B cell (primary cell): ENCODE measurements around the gene PTMS. TPM values are rescaled to one million over a fixed set of nuclear protein-coding genes. Genes with fewer than 3 reads are reported as not detected.

Source experiments
- ATAC-seq: fragments of 200-7000 bp; cut with Tn5 transposase; one replicate; pipeline ENCODE4 v1.10.0; 2021; ENCODE audit warnings: low read depth, mild to moderate bottlenecking, moderate number of reproducible peaks, moderate library complexity
- CTCF ChIA-PET: fragments of 350-600 bp; sonication (Branson Sonifier 250); formaldehyde crosslinking; loops from one replicate; lab custom pipeline; 2021; ENCODE audit warnings: antibody characterized with exemption, inconsistent platforms; lab: Charles Lee
- POLR2A ChIA-PET: fragments of 350-600 bp; sonication (Branson Sonifier 250); formaldehyde crosslinking; loops from one replicate; lab custom pipeline; 2021; ENCODE audit warnings: antibody characterized with exemption; lab: Charles Lee
- DNase-seq: peaks from one replicate; pipeline ENCODE4 v3.0.0; 2013
- H2AFZ ChIP-seq: 2 replicates; pipeline ENCODE4 v1.6.1; 2012; ENCODE audit warnings: mild to moderate bottlenecking, low read depth, low read length; ENCODE audit not compliant: insufficient read depth, poor library complexity, severe bottlenecking
- H3K27ac ChIP-seq, 2 donors: 1 replicate in 1 of 2; 2 replicates in 1 of 2; pipeline ENCODE4 v1.5.1; 2012 to 2013; ENCODE audit warnings: low read length in 2 of 2, mild to moderate bottlenecking in 2 of 2, moderate library complexity in 1 of 2
- H3K27me3 ChIP-seq, 4 experiments: fragments of 200-600 bp in 1 of 4; sonication (generic) in 1 of 4; replicated peaks in 1 of 4; 1 replicate in 2 of 4; 2 replicates in 2 of 4; pipeline versions ENCODE4 v1.6.1 to v1.7.0; 2013 to 2016; ENCODE audit warnings: low read length in 3 of 4, mild to moderate bottlenecking in 2 of 4, mixed read lengths in 1 of 4, moderate library complexity in 1 of 4; ENCODE audit not compliant: insufficient read depth in 4 of 4, control insufficient read depth in 3 of 4; ENCODE audit errors: control extremely low read depth in 1 of 4
- H3K36me3 ChIP-seq, 2 experiments: replicated peaks in 1 of 2; 1 replicate in 1 of 2; 2 replicates in 1 of 2; pipeline versions ENCODE4 v1.6.1 to v1.7.1; 2013; ENCODE audit warnings: low read length in 1 of 2; ENCODE audit not compliant: insufficient read depth in 2 of 2, control insufficient read depth in 1 of 2; ENCODE audit errors: control extremely low read depth in 1 of 2, extremely low read depth in 1 of 2
- H3K4me1 ChIP-seq, 2 donors: fragments of 200-600 bp in 1 of 2; sonication (generic) in 1 of 2; 1 replicate in 1 of 2; 2 replicates in 1 of 2; pipeline versions ENCODE4 v1.5.1 to v1.6.1; 2013 to 2017; ENCODE audit warnings: low read length in 2 of 2; ENCODE audit not compliant: control insufficient read depth in 2 of 2, insufficient read depth in 2 of 2
- H3K4me2 ChIP-seq: replicated peaks from 2 replicates; pipeline ENCODE3; 2012; ENCODE audit warnings: mild to moderate bottlenecking, low read depth, low read length; ENCODE audit not compliant: poor library complexity, severe bottlenecking
- H3K4me3 ChIP-seq, 5 experiments: fragments of 200-600 bp in 1 of 5; sonication (generic) in 1 of 5; 1 replicate in 3 of 5; 2 replicates in 2 of 5; pipeline versions ENCODE4 v1.5.1 to v1.7.0; 2011 to 2016; ENCODE audit warnings: low read length in 4 of 5, mild to moderate bottlenecking in 4 of 5, low read depth in 2 of 5, control low read depth in 1 of 5, moderate library complexity in 1 of 5; ENCODE audit not compliant: insufficient read depth in 1 of 5; ENCODE audit errors: control extremely low read depth in 1 of 5, extremely low read depth in 1 of 5
- H3K79me2 ChIP-seq: fragments of 200-600 bp; sonication (generic); one replicate; pipeline ENCODE4 v1.6.0; 2016; ENCODE audit warnings: low read length; ENCODE audit not compliant: control insufficient read depth, insufficient read depth
- H3K9ac ChIP-seq: fragments of 200-600 bp; sonication (generic); 2 replicates; pipeline ENCODE4 v1.6.1; 2017; ENCODE audit warnings: mild to moderate bottlenecking, low read length, moderate library complexity
- H3K9me3 ChIP-seq, 3 donors: one replicate each; pipeline versions ENCODE4 v1.6.1 to v1.7.1; 2013; ENCODE audit warnings: low read length in 2 of 3; ENCODE audit not compliant: control insufficient read depth in 2 of 3, insufficient read depth in 1 of 3; ENCODE audit errors: control extremely low read depth in 1 of 3
- H4K20me1 ChIP-seq: 2 replicates; pipeline ENCODE4 v1.6.0; 2012; ENCODE audit warnings: mild to moderate bottlenecking, low read length; ENCODE audit not compliant: insufficient read depth, control insufficient read depth, poor library complexity, severe bottlenecking
- H3K27ac Mint-ChIP-seq: one replicate; pipeline ENCODE4 v1.8.0; 2021; ENCODE audit warnings: mixed read lengths
- H3K27me3 Mint-ChIP-seq: one replicate; pipeline ENCODE4 v1.8.0; 2021; ENCODE audit warnings: mixed read lengths
- H3K4me1 Mint-ChIP-seq: one replicate; pipeline ENCODE4 v1.8.0; 2021; ENCODE audit warnings: mixed read lengths
- H3K4me3 Mint-ChIP-seq: one replicate; pipeline ENCODE4 v1.8.0; 2021; ENCODE audit warnings: mixed read lengths
- H3K9me3 Mint-ChIP-seq: one replicate; pipeline ENCODE4 v1.8.0; 2022; ENCODE audit warnings: mixed read lengths; ENCODE audit not compliant: insufficient read depth
- CTCF ChIP-seq: fragments of 200-600 bp; IDR thresholded peaks from one replicate; pipeline ENCODE4 v1.8.0; 2022; ENCODE audit warnings: antibody characterized with exemption, mild to moderate bottlenecking
- EZH2 ChIP-seq: IDR thresholded peaks from 2 replicates; pipeline ENCODE4 v1.6.1; 2012; ENCODE audit warnings: borderline replicate concordance, low read depth, mild to moderate bottlenecking, moderate library complexity, low read length; ENCODE audit not compliant: insufficient read depth, poor library complexity, severe bottlenecking
- WGBS: methylation state at CpG from one replicate; pipeline ENCODE4 v1.1.5; 2013; ENCODE audit warnings: missing lambda C conversion rate; ENCODE audit not compliant: insufficient coverage; 5-methylcytosine and 5-hydroxymethylcytosine counted together
- intact Hi-C: fragments of 100-400 bp; cut with micrococcal nuclease; formaldehyde crosslinking; loops from one replicate; pipeline ENCODE4 v1.10.0; 2022
- polyA minus RNA-seq: library from RNA; depleted of rRNA, polyadenylated mRNA; stranded (reverse); fragments of >200 nt; gene quantifications from 2 replicates; pipeline ENCODE4 v1.2.3, GENCODE V29; 2012
- polyA plus RNA-seq: library from polyadenylated mRNA; depleted of rRNA; stranded (reverse); fragments of >200 nt; gene quantifications from 2 replicates; pipeline ENCODE4 v1.2.3, GENCODE V29; 2012
- total RNA-seq, 2 donors: library from RNA; stranded (reverse); fragments of 120-200 nt in 1 of 2; gene quantifications; 1 replicate in 1 of 2; 2 replicates in 1 of 2; pipeline versions ENCODE4 v1.2.3 to v1.2.4, GENCODE V29; 2013 to 2022

PTMS gene
- total RNA-seq (2.1 and 3.4 TPM in 2 replicates), polyA plus RNA-seq (1.0 and 2.2 TPM in 2 replicates), polyA minus RNA-seq (1.6 and 2.1 TPM in 2 replicates)
- 2.7 TPM for total RNA-seq (2013)

- Mint-ChIP-seq H3K27ac (peak within 1 kb of the TSS; percentile 23), H3K9me3 (no peaks in the 10 kb centered on the region), H3K27me3 (peaks cover 40% of the 10 kb centered on the region), H3K4me1 (peaks cover 29% of the 10 kb centered on the region), H3K4me3 (peak within 1 kb of the TSS; percentile 90)
- Histone ChIP-seq H3K36me3 (no peaks in the 10 kb centered on the region), H3K4me1 (peaks cover 33 to 36% of the 10 kb centered on the region in 2 donors), H2AFZ (peak within 1 kb of the TSS; percentile 95), H3K9ac (peak within 1 kb of the TSS; percentile 67), H4K20me1 (no peaks in the 10 kb centered on the region), H3K4me2 (peak within 1 kb of the TSS; percentile 96), H3K9me3 (peaks cover 0 to 4% (median 0%) of the 10 kb centered on the region in 3 donors), H3K4me3 (peak within 1 kb of the TSS in 4 of 5 experiments; percentile 41 to 78 (median 54)), H3K79me2 (no peaks in the 10 kb centered on the region), H3K27me3 (peaks cover 0 to 56% (median 27%) of the 10 kb centered on the region in 4 experiments), H3K27ac (no peak within 1 kb of the TSS)
- 3% methylated on average over 57 of the region's 63 CpGs for WGBS
- no peak for TF ChIP-seq CTCF
- no peak for TF ChIP-seq EZH2
- CTCF ChIA-PET, result interaction anchor here (0.5 to 6.0 kb wide), 25 partner anchors 8 to 531 kb away, joined by 3 to 85 read pairs (median 3); partner anchors contain the start of genes CDCA3, COPS7A, MLF2 and USP5
- ATAC-seq (peak; percentile 11), DNase-seq (no peak)
- POLR2A ChIA-PET, result interaction anchor here (0.6 to 2.0 kb wide), 5 partner anchors 12 to 102 kb away, joined by 3 to 16 read pairs (median 6); partner anchors contain the start of genes COPS7A, MLF2 and ZNF384
- intact Hi-C loops, result loop anchor here (1.0 to 5.0 kb wide), 2 partner anchors 13 to 86 kb away; partner anchors contain the start of genes CDCA3, MLF2 and USP5
These were observed at the start of gene PTMS for GRCh38 chr12:6765634-6766581. TSS of gene PTMS (plus strand) at chr12:6766363. CDS start at chr12:6766706, 343 bp downstream.
